OCI-M2 (cell line): ENCODE measurements around the gene ETV6.

Source experiments
- DNase-seq: peaks from one replicate; lab custom pipeline; 2025; ENCODE audit not compliant: unreplicated experiment; lab: John Stamatoyannopoulos, UW

Gene ETV6

DNA sequence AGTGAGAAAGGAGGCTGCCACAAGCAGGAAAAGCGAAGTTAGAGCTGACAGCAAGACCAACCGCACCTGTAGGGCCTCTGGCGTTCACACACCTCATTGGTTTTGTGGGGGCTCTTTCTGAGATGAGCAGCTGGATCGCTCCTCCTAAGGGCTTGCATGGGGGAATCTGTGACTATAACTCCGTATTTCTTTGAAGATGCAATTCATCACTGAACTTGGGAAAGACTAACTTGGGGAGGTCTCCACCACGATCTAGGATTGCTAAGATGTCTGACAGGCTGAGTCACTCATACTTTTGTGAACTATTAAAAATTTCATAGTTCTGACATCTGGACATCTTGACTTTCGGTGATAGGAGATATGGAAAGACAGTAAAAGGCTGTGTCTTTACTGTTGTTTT is 173.6 kb downstream of the ETV6 start:
- no peak for DNase-seq

DNA sequence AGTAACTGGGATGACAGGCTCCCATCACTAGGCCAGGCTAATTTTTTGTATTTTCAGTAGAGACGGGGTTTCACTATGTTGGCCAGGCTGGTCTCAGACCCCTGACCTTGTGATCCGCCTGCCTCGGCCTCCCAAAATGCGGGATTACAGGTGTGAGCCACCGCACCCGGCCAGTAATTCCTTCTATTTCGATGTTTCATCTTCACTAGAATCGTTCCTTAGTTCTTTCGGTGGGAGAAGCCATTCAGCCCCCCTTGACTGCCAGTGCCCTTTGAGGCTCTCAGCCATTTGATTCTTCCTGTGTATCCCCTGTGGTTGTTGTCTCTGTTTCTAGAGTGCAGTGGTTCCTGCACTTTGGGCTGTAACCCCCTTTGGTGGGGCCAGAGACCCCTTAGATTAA is 174.1 kb downstream of the ETV6 start:
- no peak for DNase-seq

DNA sequence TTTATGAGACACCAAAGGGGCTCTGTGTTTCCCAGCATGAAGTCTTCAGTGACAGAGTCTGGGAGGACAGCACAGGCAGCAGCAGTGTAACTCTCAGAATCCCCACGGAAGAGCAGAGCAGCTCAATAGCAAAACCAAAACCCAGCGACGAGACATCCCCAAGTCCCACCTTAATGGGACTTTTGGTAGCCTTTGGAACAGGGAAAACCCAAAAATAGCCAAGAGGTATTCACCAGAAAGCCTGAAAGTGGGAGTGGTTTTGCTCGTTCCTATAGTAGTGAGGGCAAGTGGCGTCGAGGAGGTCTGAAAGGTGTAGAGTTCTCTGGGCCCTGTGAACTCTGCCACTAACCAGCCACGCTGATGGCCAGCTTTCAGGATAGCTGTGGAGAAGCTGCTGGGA is 174.6 kb downstream of the ETV6 start:
- no peak for DNase-seq

DNA sequence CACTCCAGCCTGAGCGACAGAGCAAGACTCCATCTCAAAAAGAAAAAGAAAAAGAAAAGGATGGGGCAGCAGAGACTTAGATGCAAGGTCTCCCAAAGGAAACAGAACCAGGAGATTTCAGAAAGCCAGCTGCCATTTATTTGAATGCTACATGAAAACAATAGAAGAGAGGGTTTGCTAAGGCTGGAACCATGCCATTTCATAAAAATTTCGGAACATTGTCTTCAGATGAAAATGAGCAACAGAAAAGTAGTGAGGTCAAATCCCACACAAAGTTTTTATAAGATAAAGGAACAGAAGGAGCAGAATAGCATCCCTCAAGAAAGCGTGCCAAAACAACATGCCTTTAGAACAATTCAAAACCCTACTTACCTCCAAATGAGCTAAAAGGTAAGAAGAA is 175.3 kb downstream of the ETV6 start:
- no peak for DNase-seq

DNA sequence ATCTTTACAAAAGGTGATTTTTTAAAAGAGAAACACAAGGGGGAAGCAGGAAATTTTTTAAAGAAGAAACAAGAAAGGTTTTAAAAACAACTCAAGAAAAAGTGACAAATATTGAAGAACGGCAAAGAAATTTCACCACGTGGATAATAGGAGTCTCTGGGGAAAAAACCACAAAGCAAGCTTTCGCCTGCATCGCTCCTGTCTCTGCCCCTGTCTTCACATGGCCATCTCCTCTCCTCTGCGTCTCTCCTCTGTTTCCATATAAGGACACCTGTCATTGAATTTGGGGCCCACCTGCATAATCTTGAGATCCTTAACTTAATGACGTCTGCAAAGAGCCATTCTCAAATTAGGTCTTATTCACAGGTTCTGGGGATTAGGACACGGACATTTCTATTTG is 175.8 kb downstream of the ETV6 start:
- DNase-seq = no peak

DNA sequence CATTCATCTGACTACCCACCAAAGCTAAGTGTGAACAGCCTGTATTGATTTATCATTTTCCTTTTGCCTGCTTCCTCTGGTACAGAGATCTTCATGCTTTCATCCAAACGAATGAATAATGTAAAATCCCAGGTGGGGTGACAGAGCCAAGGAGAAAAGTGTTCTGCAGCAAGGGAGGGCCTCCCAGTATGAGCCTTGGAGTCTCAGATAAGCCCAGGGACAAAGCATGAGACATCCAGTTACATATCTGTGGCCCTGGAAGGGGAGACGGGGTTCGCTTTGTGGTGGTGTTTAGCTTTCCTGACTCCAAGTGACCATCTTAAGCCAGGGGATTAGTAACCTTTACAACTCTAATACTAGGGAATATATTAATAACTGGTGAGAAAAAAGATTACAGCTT is 177.1 kb downstream of the ETV6 start:
- DNase-seq = no peak

DNA sequence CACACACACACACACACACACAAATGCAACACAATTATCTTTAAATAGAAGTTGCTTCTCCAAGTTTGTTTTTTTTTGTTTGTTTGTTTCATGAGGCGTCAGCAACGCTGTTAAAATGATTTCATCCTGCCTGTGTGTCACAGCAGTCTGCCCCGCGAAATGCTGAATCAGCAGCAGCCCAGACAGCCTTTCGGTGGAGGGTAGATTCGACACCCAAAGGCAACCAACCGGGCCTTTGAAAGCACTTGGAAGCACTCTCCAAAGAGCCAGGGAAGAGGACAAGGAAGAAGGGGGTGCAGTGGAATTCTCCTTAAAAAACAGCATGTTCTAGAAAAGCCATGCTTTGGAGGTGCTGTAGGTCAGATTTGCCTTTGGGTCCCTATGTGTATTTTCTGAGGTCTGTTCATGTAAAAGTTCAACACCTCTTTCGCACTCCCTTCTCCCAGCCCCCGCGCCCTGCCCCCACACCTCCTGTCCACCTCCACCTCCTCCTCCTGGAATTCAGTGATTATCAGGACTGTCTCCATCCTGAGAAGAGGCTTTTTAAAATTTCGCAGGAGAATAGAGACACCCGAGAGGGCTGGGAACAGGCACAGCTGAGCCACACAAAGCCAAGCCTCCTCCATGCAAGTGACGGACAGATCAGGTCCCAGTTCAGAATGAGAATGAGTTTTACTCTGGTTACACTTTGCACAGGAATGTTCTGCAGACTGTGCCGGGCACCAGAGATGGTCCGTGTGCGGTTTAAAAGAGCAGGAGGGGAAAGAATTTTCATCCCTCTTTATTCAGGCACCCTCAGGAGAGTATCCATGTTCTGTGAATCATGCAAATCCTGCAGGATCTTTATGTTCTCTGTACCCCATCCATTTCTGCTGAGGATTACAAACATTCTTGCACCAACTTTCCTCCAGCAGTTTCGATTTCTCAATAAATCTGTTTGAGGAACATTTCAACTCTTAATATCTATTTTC is 177.9 kb downstream of the ETV6 start:
- DNase-seq = no peak

DNA sequence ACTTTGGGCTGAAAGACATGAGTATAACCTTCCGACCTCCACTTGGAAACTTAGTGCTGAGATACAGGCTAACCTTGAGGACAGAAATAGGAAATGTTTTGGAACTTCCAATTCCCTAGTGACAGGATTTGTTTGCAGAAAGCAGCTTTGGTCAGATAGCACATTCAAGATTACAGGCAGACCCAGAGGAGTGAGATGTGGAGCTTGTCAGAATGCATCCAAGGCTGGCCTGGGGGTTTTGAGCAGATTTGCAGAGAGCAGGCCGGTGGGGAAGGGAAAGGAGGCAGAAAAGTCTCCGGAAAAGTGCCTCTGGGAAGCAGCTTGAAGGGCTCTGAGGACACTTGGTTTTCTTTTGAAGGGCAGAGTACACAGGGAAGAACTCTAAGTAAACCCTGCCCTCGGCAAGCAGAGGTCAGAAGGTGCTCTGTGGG is 180.3 kb downstream of the ETV6 start:
- no peak for DNase-seq

DNA sequence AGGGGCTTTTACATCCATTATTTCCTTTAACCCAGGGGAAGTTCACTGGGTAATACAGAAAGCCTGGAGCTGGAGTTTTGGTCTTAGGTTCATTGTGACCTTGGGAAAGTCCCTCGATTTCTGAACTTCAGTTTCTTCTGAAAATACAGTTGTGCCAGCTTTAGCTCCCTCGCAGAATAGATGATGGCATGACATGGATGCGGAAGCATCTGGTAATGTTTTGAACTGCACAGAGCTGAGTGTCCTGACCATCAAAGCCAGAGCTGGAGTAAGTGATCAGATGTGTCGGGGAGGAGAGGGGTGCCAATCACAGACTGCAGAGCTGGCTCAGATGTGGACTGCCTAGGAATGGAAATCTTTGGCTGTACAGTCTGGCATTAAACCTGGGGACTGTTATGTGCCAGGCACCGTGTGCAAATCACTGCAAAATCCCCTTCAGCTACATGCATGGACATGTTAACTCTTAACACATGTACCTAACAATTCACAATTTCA is 180.9 kb downstream of the ETV6 start:
- DNase-seq = no peak

DNA sequence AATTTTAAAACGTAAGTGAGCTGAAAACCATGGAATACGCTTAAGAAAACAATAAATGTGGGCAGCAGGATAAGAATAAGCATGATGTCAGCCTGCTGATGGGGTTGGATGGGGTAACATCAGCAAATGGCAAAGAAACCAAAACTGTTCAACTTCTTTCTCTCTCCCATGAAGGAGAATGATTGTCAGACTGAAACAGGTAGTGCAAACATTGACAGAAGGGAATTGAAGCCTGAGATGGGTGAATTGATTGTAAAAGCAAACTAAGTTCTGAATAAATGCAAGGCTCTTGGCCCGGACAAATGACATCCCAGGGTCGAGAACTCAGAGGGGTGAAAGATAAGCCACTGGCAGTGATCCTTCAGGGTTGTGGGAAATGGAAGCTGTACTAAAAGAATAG is 182.6 kb downstream of the ETV6 start:
- DNase-seq = no peak

DNA sequence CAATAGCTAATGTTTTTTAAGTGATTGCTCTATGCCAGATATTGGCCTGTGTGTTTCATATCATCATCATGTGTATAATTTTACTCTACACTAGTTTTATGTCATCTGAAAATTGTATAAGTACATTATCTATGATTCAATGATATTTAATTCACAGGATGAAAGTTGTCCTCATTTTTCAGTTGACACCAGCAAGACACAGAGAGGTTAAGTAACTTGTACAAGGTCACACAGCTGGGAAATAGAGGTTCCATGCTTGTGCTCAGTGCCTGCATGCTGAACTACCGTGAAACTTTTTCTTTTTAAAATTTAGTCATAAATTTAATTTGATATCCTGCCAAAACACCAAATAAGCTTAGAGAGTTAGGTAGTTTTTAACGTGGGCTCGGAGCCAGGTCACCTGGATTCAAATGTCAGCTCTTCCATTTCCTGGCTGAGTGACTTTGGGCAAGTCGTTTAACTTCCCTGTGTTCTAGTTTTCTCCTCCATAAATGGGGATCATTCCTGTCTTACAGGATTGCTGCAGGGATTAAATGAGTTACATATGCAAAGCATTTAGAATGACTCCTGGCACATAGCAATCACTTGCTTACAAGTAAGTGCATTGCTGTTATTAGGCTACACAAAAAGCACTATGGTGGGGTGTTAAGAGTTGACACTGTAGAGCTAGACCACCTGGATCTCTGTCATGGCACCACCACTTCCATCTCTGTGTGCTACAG is 183.9 kb downstream of the ETV6 start:
- DNase-seq = no peak

DNA sequence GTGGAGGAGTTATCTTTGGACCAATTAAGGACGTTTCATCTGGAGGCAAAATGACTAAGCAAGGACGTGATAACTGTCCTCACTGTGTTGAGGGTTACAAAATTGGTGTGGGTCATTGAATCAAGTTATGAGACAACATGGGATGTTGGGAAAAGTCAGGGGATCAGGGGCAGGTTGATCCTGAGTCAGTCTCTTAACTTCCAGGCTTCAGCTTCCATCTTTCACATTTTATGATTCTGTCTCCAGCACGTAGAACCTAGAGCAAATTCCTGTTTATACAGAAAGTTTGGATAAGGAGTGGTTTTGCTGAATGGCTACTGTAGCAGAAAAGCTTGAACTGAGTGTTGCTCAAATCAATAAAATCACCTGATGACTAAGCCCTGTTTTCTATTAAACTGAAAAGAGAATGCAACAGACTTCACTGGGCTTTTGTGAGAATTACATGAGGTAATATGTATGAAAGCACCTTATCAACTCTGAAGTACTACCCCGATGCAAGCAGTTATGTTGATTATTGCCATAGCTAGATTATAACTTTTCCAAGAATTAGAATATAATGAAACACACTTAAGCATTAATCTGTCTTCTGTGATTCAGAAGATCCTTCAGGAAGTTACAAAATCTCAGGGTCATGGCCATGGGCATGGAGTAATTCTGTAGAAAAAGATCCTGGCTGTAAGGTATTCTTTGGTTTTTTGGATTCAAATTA is 184.8 kb downstream of the ETV6 start:
- no peak for DNase-seq

DNA sequence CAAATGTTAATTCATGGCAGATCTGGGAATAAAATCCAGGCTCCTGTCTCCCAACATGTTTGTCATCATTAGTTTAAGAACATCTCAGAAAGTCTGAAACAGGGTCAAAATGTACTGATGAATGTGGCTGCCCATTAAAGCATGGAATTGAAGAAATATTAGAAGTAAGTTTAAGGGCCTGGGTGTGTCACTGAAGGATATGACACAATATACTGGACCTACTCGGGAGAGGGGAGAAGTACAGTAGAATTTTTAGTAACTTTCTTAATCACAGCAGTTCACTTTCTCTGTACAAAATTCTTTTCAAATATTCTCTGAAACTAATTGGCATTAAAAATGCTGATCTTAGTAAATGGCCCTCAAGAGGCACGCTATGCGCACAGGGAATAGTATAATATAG is 185.5 kb downstream of the ETV6 start:
- DNase-seq = no peak

DNA sequence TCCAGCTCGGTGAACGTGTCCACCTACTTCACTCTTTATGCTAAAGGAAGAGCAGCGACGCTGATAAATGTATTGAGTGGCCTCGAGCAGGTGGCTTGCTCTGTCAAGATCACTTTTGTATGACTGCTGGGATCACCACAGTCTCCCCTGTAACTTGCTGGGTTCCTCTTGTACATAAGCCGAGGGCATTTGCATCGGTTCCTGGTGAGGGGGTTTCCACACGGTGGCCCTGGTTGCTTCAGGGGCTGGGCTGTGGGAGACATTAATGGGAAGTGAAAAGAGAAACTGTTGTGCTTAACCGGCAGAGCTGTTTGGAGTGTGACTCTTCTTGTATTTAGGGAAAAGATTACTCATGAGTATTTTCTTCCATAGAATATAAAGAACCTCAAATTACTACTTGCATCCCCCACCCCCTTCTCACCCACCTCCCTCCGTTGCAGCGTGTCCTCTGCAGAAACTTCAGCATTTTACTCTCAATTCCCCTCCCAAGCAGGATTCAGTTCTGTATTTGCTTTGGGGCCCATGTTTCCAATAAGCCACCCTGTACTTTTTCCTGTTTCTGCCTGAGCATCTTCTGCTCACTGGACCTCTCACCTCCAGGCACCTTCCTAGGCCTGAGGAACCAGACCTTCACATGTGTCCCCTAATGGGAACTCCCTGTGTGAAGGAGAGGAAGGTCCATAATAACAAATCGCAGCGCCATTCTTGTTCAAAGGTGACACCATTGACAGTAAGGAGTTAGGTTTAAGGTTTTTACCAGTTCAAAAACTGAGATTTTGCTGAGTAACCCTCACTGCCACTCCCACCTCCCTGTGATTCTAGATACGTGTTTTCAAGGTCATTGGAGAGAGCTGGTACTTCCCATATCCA is 187.0 kb downstream of the ETV6 start:
- no peak for DNase-seq

DNA sequence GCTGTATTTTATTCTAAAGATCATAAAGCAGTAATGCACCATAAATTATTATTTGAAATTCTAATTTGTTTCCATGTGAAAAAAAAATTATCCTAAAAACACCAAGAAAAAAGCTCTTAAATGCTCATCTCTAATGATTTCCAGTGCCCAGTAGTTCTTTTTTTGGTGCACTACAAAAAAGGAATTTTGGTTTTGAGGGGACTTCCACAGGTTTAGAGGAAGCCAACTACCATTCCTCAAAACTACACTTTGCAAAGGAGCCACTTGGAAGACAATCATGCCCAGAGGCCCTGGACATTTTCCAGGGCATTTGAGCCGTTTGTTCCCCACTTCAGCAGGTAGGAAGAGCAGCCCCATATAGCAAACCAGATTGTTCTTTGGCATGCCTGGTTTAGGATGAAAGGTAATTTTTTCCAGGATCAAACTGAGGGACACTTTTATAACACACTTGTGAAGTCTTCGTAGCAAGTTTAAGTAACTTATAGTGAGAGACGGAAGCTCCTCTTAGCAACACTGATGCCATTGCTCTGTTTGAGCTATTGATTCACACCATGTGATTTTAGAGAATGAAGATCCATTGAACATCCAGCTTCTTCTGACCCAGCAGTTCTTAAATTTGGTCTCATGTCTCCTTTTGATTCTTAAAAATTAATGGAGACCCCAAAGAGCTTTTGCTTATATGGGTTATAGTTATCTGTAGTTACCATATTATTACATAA is 187.9 kb downstream of the ETV6 start:
- DNase-seq = no peak

DNA sequence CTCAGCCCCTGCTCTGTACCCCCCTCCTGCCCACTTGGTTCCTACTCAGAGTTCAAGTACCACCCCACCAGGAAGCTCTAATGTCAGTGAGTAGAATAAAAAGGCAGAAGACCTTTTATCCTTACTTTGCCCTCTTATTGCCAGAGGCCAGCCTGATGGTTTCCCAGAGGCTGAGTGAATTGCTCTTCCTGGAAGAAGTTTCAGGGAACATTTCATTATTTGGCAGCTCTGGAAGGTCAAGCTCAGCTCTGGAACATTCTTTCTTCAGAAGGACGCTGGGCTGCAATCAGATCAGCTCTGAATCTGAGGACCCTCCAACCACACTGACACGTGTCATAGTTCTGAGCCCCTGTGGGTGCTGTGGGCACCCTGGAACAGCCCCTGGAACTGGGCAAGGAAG is 188.9 kb downstream of the ETV6 start:
- no peak for DNase-seq

DNA sequence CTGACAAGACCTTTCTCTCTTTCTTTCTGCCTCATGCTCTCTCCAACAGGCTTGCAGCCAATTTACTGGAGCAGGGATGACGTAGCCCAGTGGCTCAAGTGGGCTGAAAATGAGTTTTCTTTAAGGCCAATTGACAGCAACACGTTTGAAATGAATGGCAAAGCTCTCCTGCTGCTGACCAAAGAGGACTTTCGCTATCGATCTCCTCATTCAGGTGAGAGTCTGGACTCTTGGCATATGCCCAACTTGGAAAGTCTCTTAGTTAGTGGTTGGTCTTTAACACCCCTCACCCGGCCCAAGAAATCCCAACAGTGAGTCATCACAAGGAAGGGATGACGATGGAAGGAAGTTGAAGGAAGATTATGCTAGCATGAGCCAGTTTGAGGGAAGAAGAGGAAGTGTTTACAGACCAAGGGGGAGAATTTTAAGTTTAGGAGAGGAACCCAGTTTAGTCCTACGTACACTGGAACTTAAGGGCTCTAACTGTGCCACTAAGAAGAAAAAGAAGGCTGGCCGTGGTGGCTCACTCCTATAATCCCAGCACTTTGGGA is 189.7 kb downstream of the ETV6 start:
- DNase-seq = no peak

DNA sequence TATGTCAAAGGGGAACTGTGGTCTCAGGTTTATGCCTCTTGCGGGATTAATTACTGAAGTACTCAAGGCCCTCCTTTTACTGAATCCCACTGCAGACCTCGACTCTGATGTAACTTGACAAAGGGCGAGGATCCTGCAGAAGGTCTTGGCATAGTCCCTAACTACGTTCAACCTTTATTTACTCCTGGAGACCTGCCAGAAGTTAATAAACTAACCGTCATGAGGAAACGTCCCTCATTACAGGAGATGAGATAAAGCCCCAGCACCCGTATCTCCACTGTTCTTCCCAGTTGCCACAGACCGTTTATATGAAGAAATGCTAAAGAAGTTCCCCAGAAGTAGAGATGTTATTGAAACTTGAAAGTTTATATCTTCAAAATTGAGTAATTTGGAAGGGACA is 190.9 kb downstream of the ETV6 start:
- DNase-seq = no peak

DNA sequence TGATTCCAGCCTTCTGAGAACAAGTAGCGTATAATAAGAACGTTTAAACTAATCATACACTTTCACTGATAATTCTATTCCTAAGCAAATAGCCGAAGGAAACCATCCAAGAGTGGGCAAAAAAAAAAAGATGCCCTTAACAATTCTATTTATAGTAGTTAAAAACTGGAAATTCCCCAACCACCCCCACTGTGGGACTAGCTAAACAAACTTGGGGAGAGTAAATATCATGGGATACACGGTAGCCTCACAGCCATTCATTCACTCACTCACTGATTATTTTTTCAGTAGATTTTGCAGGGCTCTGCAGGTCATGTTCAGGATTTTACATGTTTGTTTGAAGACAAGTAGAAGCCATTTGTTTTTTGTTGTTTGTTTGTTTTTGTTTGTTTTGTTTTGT is 197.0 kb downstream of the ETV6 start:
- no peak for DNase-seq

DNA sequence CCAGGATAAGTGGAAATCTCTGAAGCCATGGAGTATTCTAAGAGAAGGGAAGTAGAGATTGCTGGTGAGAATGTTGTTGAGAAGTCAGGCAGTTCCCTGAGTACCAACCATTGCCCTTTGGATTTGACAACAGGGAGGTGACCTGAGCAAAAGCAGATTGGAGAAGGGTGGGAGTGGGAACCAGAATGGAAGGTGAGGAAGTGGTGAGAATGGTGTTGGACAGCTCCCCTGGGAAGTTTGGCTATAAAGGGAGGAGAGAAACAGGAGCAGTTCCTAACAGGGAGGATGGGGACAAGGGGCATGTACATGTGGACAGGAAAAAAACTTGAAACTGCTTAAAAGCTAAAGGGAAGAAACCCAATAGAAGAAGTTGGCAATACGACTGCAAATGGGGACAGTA is 198.1 kb downstream of the ETV6 start:
- no peak for DNase-seq
